Kidney epithelial cell (primary cell): Measurements from ENCODE around the gene PSME3IP1. TPM values are rescaled to one million over a fixed set of nuclear protein-coding genes. Genes with fewer than 3 reads are reported as not detected.
"Not testable (repeated sequence)": the region's sequence is repeated elsewhere in the genome, so short reads cannot be mapped to it uniquely, and the experiment has no call there.

Experiments used
- DNase-seq: peaks from one replicate; pipeline ENCODE4 v3.0.0-alpha.2; 2010; ENCODE audit warnings: low read depth
- H3K27me3 ChIP-seq: 2 replicates; pipeline ENCODE4 v1.6.0; 2011; ENCODE audit warnings: low read length; ENCODE audit not compliant: control insufficient read depth, insufficient read depth
- H3K36me3 ChIP-seq: 2 replicates; pipeline ENCODE4 v1.5.1; 2011; ENCODE audit warnings: low read length; ENCODE audit not compliant: control insufficient read depth, insufficient read depth
- H3K4me3 ChIP-seq: 2 replicates; pipeline ENCODE4 v1.5.1; 2011; ENCODE audit warnings: low read depth, mild to moderate bottlenecking, control low read depth, low read length
- CTCF ChIP-seq: IDR thresholded peaks from 2 replicates; pipeline ENCODE4 v1.5.1; 2011; ENCODE audit warnings: mild to moderate bottlenecking, moderate library complexity, low read length, control low read depth, inconsistent platforms; ENCODE audit not compliant: insufficient read depth, poor library complexity, severe bottlenecking
- total RNA-seq: library from RNA; depleted of rRNA; stranded (reverse); fragments of >200 nt; gene quantifications from 2 replicates; pipeline ENCODE4 v1.2.3, GENCODE V29; 2015

PSME3IP1 gene
- total RNA-seq, 1 donor from 2014 or later, result 94.5 TPM

- TF ChIP-seq CTCF, result no peak
- no peak for DNase-seq
- H3K4me3 ChIP-seq, result no peak overlapping the region
Measured at GRCh38 chr16:57110937-57111336, 74.9 kb downstream of the PSME3IP1 start.

GRCh38 chr16:57109259-57110105 lies 76.4 kb downstream of the PSME3IP1 start:
- DNase-seq, H3K27me3 ChIP-seq, H3K4me3 ChIP-seq, H3K36me3 ChIP-seq: not testable (repeated sequence)

More at GRCh38 chr16:57110937-57111336, 74.9 kb downstream of the PSME3IP1 start:
- Histone ChIP-seq H3K27me3 (no peaks in the 10 kb centered on the region), H3K36me3 (peaks cover 4% of the 10 kb centered on the region)

DNA sequence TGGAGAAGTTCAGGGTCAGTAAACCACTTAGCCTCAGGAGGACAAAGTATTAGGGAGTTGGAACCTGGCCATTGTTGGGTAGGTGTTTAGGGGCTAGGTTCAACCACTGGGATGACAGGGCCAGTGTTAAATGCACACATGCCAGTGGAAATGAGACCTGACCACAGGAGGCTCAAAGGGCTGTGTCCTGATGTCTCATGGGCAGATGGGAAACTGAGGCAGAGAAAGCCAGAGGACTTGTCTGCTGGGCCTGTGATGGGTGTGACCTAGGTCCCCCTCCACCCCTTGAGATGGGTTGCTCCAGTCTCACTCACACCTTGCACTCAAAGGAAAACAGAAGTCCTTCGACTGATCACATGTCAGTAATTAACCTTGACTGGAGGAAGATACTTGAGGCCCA lies 77.4 kb downstream of the PSME3IP1 start:
- no peak for TF ChIP-seq CTCF
- H3K4me3 ChIP-seq, result no peak overlapping the region
- no peaks in the 10 kb centered on the region for H3K27me3 ChIP-seq
- DNase-seq, result no peak
- no peaks in the 10 kb centered on the region for H3K36me3 ChIP-seq

DNA sequence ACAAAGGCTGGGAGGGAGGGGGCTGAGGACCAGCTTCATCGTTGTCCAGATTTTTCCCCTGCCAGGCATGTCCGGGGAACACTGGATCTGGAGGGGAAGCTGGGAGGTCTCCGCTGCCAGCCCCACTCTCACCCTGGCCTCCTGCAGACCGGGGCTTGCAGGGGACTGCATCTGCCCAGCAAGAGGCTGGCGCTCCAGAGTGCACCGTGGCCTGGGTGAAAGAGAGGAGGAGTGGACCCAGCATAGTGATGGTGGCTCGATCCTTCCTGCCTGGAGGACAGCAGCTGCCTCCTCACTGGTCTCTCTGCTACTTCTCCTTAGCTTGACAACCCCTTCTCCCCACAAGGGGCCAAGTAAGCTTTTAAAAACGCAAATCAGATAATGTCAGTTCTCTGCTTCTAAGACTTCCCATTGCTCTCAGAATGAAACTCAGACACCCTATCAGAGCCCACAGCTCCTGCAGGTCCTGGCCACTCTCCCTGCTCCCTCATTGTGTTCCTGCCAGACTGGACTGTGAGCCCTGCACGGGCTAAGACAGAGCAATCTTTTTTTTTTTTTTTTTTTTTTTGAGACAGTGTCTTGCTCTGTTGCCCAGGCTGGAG lies 78.4 kb downstream of the PSME3IP1 start:
- Histone ChIP-seq H3K27me3 (no peaks in the 10 kb centered on the region), H3K4me3 (no peak overlapping the region), H3K36me3 (no peaks in the 10 kb centered on the region)
- no peak for DNase-seq
- no peak for TF ChIP-seq CTCF

DNA sequence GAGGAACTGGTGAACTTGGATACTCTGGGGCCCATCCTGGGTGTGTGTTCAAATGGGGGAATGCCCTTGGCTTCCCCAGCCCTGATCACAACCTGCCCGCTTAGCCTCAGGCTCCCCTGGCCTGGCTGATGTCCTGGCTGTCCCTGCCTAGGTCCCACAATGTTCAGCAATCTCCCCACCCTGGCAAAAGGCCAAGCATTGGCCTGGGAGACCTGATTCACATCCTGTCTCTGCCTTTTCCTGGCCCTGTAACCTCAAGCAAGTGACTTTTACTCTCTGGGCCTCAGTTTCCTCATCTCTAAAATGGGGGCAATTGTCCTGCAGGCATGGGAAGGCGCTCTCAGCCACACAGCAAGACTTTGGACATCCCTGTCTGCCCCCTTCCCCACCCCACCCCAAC lies 79.1 kb downstream of the PSME3IP1 start:
- no peak overlapping the region for H3K4me3 ChIP-seq
- no peaks in the 10 kb centered on the region for H3K27me3 ChIP-seq
- no peak for DNase-seq
- TF ChIP-seq CTCF, result no peak
- H3K36me3 ChIP-seq, result no peaks in the 10 kb centered on the region

DNA sequence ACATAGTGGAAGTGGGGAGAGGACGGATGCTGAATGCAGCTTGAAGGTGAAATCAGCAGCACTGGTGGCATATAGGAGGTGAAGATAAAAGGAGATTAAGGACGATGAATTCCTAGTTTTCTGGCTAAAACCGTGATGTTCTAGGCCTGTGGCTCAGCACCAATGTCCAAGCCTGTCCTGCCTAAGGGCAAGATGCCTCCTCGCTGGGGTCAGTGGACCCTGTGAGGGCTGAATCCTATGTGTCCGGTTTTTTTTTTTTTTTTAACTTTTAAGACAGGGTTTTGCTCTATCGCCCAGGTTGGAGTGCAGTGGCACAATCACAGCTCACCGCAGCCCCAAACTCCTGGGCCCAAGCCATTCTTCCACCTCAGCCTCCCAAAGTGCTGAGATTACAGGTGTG lies 80.7 kb downstream of the PSME3IP1 start:
- DNase-seq, result no peak

More for the DNA sequence above, 80.7 kb downstream of the PSME3IP1 start:
- no peaks in the 10 kb centered on the region for H3K36me3 ChIP-seq
- H3K4me3 ChIP-seq, result no peak overlapping the region
- H3K27me3 ChIP-seq, result no peaks in the 10 kb centered on the region
- TF ChIP-seq CTCF, result no peak
